ENCODE measurements around the gene MPEG1. TPM values are rescaled to one million over a fixed set of nuclear protein-coding genes. Genes with fewer than 3 reads are reported as not detected.

The MPEG1 gene
- total RNA-seq, 1 donor from 2014 or later = not detected

DNA sequence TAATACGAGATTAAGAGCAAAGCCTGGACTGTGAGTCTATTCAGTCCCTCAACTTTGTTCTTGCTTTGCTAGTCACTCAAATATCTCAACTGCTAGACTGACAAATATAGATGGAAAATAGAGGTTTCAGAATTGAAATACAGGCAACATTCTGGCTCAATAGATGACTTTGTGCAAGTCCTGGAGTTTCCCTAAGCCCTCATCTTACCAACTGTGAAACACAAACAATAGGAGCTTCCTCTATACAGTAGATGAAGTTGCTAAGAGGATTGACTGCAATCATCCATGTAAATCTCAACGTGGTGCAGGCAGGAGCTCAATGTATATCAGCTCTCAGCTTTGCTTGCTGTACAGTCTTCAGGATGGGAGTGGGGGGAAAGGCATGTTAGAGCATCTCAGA, 6.2 kb upstream of the MPEG1 start:
- DNase-seq (ENCODE audit: low spot score) = no peak
- TF ChIP-seq, protein P1, sequence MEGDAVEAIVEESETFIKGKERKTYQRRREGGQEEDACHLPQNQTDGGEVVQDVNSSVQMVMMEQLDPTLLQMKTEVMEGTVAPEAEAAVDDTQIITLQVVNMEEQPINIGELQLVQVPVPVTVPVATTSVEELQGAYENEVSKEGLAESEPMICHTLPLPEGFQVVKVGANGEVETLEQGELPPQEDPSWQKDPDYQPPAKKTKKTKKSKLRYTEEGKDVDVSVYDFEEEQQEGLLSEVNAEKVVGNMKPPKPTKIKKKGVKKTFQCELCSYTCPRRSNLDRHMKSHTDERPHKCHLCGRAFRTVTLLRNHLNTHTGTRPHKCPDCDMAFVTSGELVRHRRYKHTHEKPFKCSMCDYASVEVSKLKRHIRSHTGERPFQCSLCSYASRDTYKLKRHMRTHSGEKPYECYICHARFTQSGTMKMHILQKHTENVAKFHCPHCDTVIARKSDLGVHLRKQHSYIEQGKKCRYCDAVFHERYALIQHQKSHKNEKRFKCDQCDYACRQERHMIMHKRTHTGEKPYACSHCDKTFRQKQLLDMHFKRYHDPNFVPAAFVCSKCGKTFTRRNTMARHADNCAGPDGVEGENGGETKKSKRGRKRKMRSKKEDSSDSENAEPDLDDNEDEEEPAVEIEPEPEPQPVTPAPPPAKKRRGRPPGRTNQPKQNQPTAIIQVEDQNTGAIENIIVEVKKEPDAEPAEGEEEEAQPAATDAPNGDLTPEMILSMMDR (IDR thresholded peaks at IDR 0.05) = no peak

GRCh38 chr11:59218319-59218718, 5.6 kb upstream of the MPEG1 start:
- Mint-ChIP-seq H3K4me3 (ENCODE audit: unreplicated experiment) (no peak overlapping the region), H3K4me1 (ENCODE audit: low read depth) (peaks cover 11% of the 10 kb centered on the region), H3K27ac (ENCODE audit: unreplicated experiment) (no peak overlapping the region)

More for the DNA sequence above, 6.2 kb upstream of the MPEG1 start:
- Mint-ChIP-seq H3K4me1 (ENCODE audit: low read depth) (peaks cover 11% of the 10 kb centered on the region), H3K4me3 (ENCODE audit: unreplicated experiment) (no peak overlapping the region), H3K27me3 (ENCODE audit: low read depth) (peaks cover 35% of the 10 kb centered on the region), H3K27ac (ENCODE audit: unreplicated experiment) (no peak overlapping the region), H3K9me3 (ENCODE audit: low read depth) (no peaks in the 10 kb centered on the region), H3K36me3 (ENCODE audit: low read depth) (no peaks in the 10 kb centered on the region)

DNA sequence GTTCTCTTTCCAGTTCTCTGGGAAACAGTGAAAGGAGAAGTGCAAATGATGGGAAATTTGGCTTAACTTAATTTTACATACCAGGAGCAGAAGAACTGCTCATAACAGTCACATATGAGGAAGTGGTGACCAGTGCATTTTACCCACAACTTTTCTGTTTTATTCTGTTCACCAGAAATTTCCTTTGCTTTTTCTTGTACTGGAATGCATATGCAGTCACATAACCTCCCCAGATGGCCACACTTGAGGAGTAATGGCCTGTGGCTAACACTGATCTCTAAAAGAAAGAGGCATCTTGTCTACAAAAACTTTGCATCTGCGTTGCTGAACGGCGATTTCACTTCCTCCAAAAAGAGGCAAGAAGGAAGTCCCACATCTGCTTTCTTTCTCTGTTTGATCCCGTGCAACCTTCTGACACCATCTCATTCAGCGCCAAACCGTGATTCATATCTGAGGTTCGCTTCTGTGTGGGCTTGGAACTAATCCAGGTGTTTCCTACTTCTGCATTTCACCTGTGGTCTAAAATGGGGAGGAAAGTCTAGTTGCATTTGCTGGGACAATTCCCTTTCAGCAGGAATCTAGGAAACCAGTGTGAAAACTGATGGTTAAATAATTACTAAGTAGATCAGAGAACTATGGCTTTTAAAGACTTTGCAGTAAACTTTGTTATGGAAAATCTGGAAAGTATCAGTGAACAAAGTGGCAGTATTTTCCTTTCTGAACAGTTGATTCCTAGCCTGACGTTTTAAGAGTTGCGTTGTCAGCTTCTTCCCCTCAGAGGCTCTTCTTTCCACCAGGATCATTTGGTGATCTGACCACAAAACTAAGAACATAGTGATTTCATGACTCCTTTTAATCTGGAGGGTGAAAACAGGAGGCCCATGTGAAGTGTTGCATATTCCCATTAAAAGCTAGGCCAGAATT, 4.2 kb upstream of the MPEG1 start:
- DNase-seq (ENCODE audit: low spot score) = no peak
- Mint-ChIP-seq H3K9me3 (ENCODE audit: low read depth) (no peaks in the 10 kb centered on the region), H3K4me1 (ENCODE audit: low read depth) (peaks cover 11% of the 10 kb centered on the region), H3K27ac (ENCODE audit: unreplicated experiment) (no peak overlapping the region), H3K27me3 (ENCODE audit: low read depth) (peaks cover 44% of the 10 kb centered on the region), H3K4me3 (ENCODE audit: unreplicated experiment) (no peak overlapping the region), H3K36me3 (ENCODE audit: low read depth) (no peaks in the 10 kb centered on the region)
- TF ChIP-seq, protein P1 (IDR thresholded peaks at IDR 0.05) = no peak

More at GRCh38 chr11:59218319-59218718, 5.6 kb upstream of the MPEG1 start:
- TF ChIP-seq, protein P1 (IDR thresholded peaks at IDR 0.05) = no peak
- DNase-seq (ENCODE audit: low spot score) = no peak
- Mint-ChIP-seq H3K27me3 (ENCODE audit: low read depth) (peaks cover 34% of the 10 kb centered on the region), H3K36me3 (ENCODE audit: low read depth) (no peaks in the 10 kb centered on the region), H3K9me3 (ENCODE audit: low read depth) (no peaks in the 10 kb centered on the region)

- Mint-ChIP-seq H3K4me1 (ENCODE audit: low read depth) (peaks cover 12% of the 10 kb centered on the region), H3K27ac (ENCODE audit: unreplicated experiment) (no peak overlapping the region), H3K9me3 (ENCODE audit: low read depth) (no peaks in the 10 kb centered on the region), H3K36me3 (ENCODE audit: low read depth) (no peaks in the 10 kb centered on the region), H3K27me3 (ENCODE audit: low read depth) (peaks cover 49% of the 10 kb centered on the region), H3K4me3 (ENCODE audit: unreplicated experiment) (no peak overlapping the region)
- DNase-seq (ENCODE audit: low spot score) = no peak
- TF ChIP-seq, protein P1 (IDR thresholded peaks at IDR 0.05) = no peak
Measured at GRCh38 chr11:59214141-59214893, 1.6 kb upstream of the MPEG1 start.

- Mint-ChIP-seq H3K27ac (ENCODE audit: unreplicated experiment) (no peak overlapping the region), H3K4me1 (ENCODE audit: low read depth) (peaks cover 33% of the 10 kb centered on the region), H3K36me3 (ENCODE audit: low read depth) (no peaks in the 10 kb centered on the region), H3K4me3 (ENCODE audit: unreplicated experiment) (no peak overlapping the region), H3K9me3 (ENCODE audit: low read depth) (no peaks in the 10 kb centered on the region), H3K27me3 (ENCODE audit: low read depth) (peaks cover 37% of the 10 kb centered on the region)
- TF ChIP-seq, protein P1 (IDR thresholded peaks at IDR 0.05) = no peak
- DNase-seq (ENCODE audit: low spot score) = no peak
Measured at GRCh38 chr11:59212222-59212621, 505 bp downstream of the MPEG1 start.

All from chondrocyte (in vitro differentiated cells).